Activated naive CD8-positive, alpha-beta T cell treated with anti-CD3 and anti-CD28 coated beads, Interleukin-2, amount 10 ng/mL, durations not matched to agents 7 days and 5 days (primary cell): ENCODE data around the gene TPK1. TPM values are rescaled to one million over a fixed set of nuclear protein-coding genes. Genes with fewer than 3 reads are reported as not detected.

Experiments
- ATAC-seq: fragments of 150-1000 bp; cut with Tn5 transposase; one replicate; pipeline ENCODE4 v1.10.0; 2021; ENCODE audit warnings: low read depth, moderate library complexity
- POLR2A ChIA-PET: fragments of 350-600 bp; sonication (Branson Sonifier 250); formaldehyde crosslinking; loops from one replicate; lab custom pipeline; 2021; ENCODE audit warnings: antibody characterized with exemption; lab: Charles Lee
- DNase-seq: peaks from one replicate; pipeline ENCODE4 v3.0.0; 2021
- H3K27ac Mint-ChIP-seq: one replicate; pipeline ENCODE4 v1.8.0; 2022; ENCODE audit warnings: mild to moderate bottlenecking, mixed read lengths
- H3K27me3 Mint-ChIP-seq: one replicate; pipeline ENCODE4 v1.8.0; 2022; ENCODE audit warnings: mild to moderate bottlenecking, moderate library complexity, mixed read lengths
- H3K36me3 Mint-ChIP-seq: one replicate; pipeline ENCODE4 v1.8.0; 2021; ENCODE audit warnings: mild to moderate bottlenecking, mixed read lengths
- H3K4me1 Mint-ChIP-seq: one replicate; pipeline ENCODE4 v1.8.0; 2021; ENCODE audit warnings: mixed read lengths
- H3K4me3 Mint-ChIP-seq: one replicate; pipeline ENCODE4 v1.8.0; 2022; ENCODE audit warnings: mild to moderate bottlenecking, moderate library complexity, mixed read lengths
- H3K9me3 Mint-ChIP-seq: one replicate; pipeline ENCODE4 v1.8.0; 2021; ENCODE audit warnings: mixed read lengths
- total RNA-seq, 2 experiments: library from RNA; stranded (reverse); gene quantifications; one replicate each; pipeline ENCODE4 v1.2.3, GENCODE V29; 2021

TPK1 gene
- total RNA-seq, 2 experiments from 2014 or later, result 17.7 to 21.0 TPM

- H3K36me3 Mint-ChIP-seq, result peaks cover 2% of the 10 kb centered on the region
- no peak for DNase-seq
- peaks cover 6% of the 10 kb centered on the region for H3K9me3 Mint-ChIP-seq
- POLR2A ChIA-PET, result no interaction called here
- ATAC-seq, result peak; percentile 52
- no peaks in the 10 kb centered on the region for H3K27me3 Mint-ChIP-seq
- H3K27ac Mint-ChIP-seq, result no peak overlapping the region
- no peaks in the 10 kb centered on the region for H3K4me1 Mint-ChIP-seq
- H3K4me3 Mint-ChIP-seq, result no peak overlapping the region
Measured at GRCh38 chr7:144668503-144668902, 167.3 kb downstream of the TPK1 start.

- Mint-ChIP-seq H3K27ac (no peak overlapping the region), H3K36me3 (peaks cover 2% of the 10 kb centered on the region), H3K27me3 (no peaks in the 10 kb centered on the region), H3K4me3 (no peak overlapping the region), H3K4me1 (no peaks in the 10 kb centered on the region), H3K9me3 (peaks cover 6% of the 10 kb centered on the region)
- ATAC-seq (no peak), DNase-seq (no peak)
- POLR2A ChIA-PET, result no interaction called here
Measured at GRCh38 chr7:144665689-144666381, 170.0 kb downstream of the TPK1 start.

GRCh38 chr7:144659211-144659610, 176.6 kb downstream of the TPK1 start:
- H3K36me3 Mint-ChIP-seq, result no peaks in the 10 kb centered on the region
- no peak overlapping the region for H3K4me3 Mint-ChIP-seq
- peaks cover 7% of the 10 kb centered on the region for H3K4me1 Mint-ChIP-seq
- no peaks in the 10 kb centered on the region for H3K27me3 Mint-ChIP-seq
- no peak for DNase-seq
- POLR2A ChIA-PET, result no interaction called here
- ATAC-seq, result no peak
- H3K27ac Mint-ChIP-seq, result no peak overlapping the region
- H3K9me3 Mint-ChIP-seq, result no peaks in the 10 kb centered on the region

GRCh38 chr7:144656965-144657517, 178.8 kb downstream of the TPK1 start:
- Mint-ChIP-seq H3K9me3 (no peaks in the 10 kb centered on the region), H3K27me3 (no peaks in the 10 kb centered on the region), H3K4me3 (no peak overlapping the region), H3K36me3 (no peaks in the 10 kb centered on the region), H3K4me1 (peaks cover 9% of the 10 kb centered on the region), H3K27ac (no peak overlapping the region)
- no peak for ATAC-seq
- no peak for DNase-seq
- POLR2A ChIA-PET, result no interaction called here

GRCh38 chr7:144653449-144653848, 182.4 kb downstream of the TPK1 start:
- Mint-ChIP-seq H3K27me3 (no peaks in the 10 kb centered on the region), H3K36me3 (peaks cover 6% of the 10 kb centered on the region), H3K9me3 (peaks cover 2% of the 10 kb centered on the region), H3K4me3 (no peak overlapping the region), H3K4me1 (peaks cover 9% of the 10 kb centered on the region), H3K27ac (no peak overlapping the region)
- DNase-seq, result no peak
- ATAC-seq, result no peak
- POLR2A ChIA-PET, result no interaction called here

GRCh38 chr7:144650439-144650838, 185.4 kb downstream of the TPK1 start:
- H3K4me3 Mint-ChIP-seq, result no peak overlapping the region
- no peaks in the 10 kb centered on the region for H3K27me3 Mint-ChIP-seq
- DNase-seq (no peak), ATAC-seq (no peak)
- H3K9me3 Mint-ChIP-seq, result peaks cover 2% of the 10 kb centered on the region
- peaks cover 14% of the 10 kb centered on the region for H3K36me3 Mint-ChIP-seq
- H3K27ac Mint-ChIP-seq, result no peak overlapping the region
- POLR2A ChIA-PET, result no interaction called here
- H3K4me1 Mint-ChIP-seq, result peaks cover 2% of the 10 kb centered on the region

- H3K27me3 Mint-ChIP-seq, result no peaks in the 10 kb centered on the region
- ATAC-seq (no peak), DNase-seq (no peak)
- H3K9me3 Mint-ChIP-seq, result peaks cover 2% of the 10 kb centered on the region
- POLR2A ChIA-PET, result no interaction called here
- no peak overlapping the region for H3K4me3 Mint-ChIP-seq
- peaks cover 14% of the 10 kb centered on the region for H3K36me3 Mint-ChIP-seq
- H3K27ac Mint-ChIP-seq, result no peak overlapping the region
- peaks cover 2% of the 10 kb centered on the region for H3K4me1 Mint-ChIP-seq
Measured at GRCh38 chr7:144649120-144649519, 186.7 kb downstream of the TPK1 start.

- H3K27ac Mint-ChIP-seq, result no peak overlapping the region
- DNase-seq (no peak), ATAC-seq (no peak)
- no peaks in the 10 kb centered on the region for H3K27me3 Mint-ChIP-seq
- H3K4me1 Mint-ChIP-seq, result no peaks in the 10 kb centered on the region
- no peak overlapping the region for H3K4me3 Mint-ChIP-seq
- POLR2A ChIA-PET, result no interaction called here
- H3K36me3 Mint-ChIP-seq, result no peaks in the 10 kb centered on the region
- no peaks in the 10 kb centered on the region for H3K9me3 Mint-ChIP-seq
Measured at GRCh38 chr7:144641389-144642044, 194.3 kb downstream of the TPK1 start.

- ATAC-seq (no peak), DNase-seq (no peak)
- H3K36me3 Mint-ChIP-seq, result peaks cover 5% of the 10 kb centered on the region
- H3K9me3 Mint-ChIP-seq, result peaks cover 8% of the 10 kb centered on the region
- H3K27ac Mint-ChIP-seq, result no peak overlapping the region
- no peaks in the 10 kb centered on the region for H3K4me1 Mint-ChIP-seq
- POLR2A ChIA-PET, result no interaction called here
- no peaks in the 10 kb centered on the region for H3K27me3 Mint-ChIP-seq
- H3K4me3 Mint-ChIP-seq, result no peak overlapping the region
Measured at GRCh38 chr7:144632724-144633123, 203.1 kb downstream of the TPK1 start.

- POLR2A ChIA-PET, result no interaction called here
- Mint-ChIP-seq H3K36me3 (peaks cover 5% of the 10 kb centered on the region), H3K27ac (no peak overlapping the region), H3K4me1 (no peaks in the 10 kb centered on the region), H3K4me3 (no peak overlapping the region), H3K9me3 (peaks cover 8% of the 10 kb centered on the region), H3K27me3 (no peaks in the 10 kb centered on the region)
- ATAC-seq, result no peak
- DNase-seq, result no peak
Measured at GRCh38 chr7:144629598-144629997, 206.3 kb downstream of the TPK1 start.

GRCh38 chr7:144629011-144629410, 206.8 kb downstream of the TPK1 start:
- ATAC-seq, result no peak
- H3K4me1 Mint-ChIP-seq, result no peaks in the 10 kb centered on the region
- no peaks in the 10 kb centered on the region for H3K27me3 Mint-ChIP-seq
- peaks cover 8% of the 10 kb centered on the region for H3K9me3 Mint-ChIP-seq
- H3K36me3 Mint-ChIP-seq, result peaks cover 5% of the 10 kb centered on the region
- no peak for DNase-seq
- no peak overlapping the region for H3K27ac Mint-ChIP-seq
- no peak overlapping the region for H3K4me3 Mint-ChIP-seq
- POLR2A ChIA-PET, result no interaction called here

- no peak for DNase-seq
- no peak for ATAC-seq
- Mint-ChIP-seq H3K36me3 (peaks cover 5% of the 10 kb centered on the region), H3K27ac (no peak overlapping the region), H3K9me3 (peaks cover 8% of the 10 kb centered on the region), H3K4me1 (no peaks in the 10 kb centered on the region), H3K4me3 (no peak overlapping the region), H3K27me3 (no peaks in the 10 kb centered on the region)
- POLR2A ChIA-PET, result no interaction called here
Measured at GRCh38 chr7:144628176-144628575, 207.7 kb downstream of the TPK1 start.

GRCh38 chr7:144622745-144623144, 213.1 kb downstream of the TPK1 start:
- POLR2A ChIA-PET, result no interaction called here
- DNase-seq (no peak), ATAC-seq (no peak)
- H3K36me3 Mint-ChIP-seq, result peaks cover 14% of the 10 kb centered on the region
- H3K27me3 Mint-ChIP-seq, result no peaks in the 10 kb centered on the region
- peaks cover 4% of the 10 kb centered on the region for H3K9me3 Mint-ChIP-seq
- no peaks in the 10 kb centered on the region for H3K4me1 Mint-ChIP-seq
- H3K4me3 Mint-ChIP-seq, result no peak overlapping the region
- no peak overlapping the region for H3K27ac Mint-ChIP-seq

- DNase-seq (no peak), ATAC-seq (no peak)
- no peaks in the 10 kb centered on the region for H3K27me3 Mint-ChIP-seq
- no peak overlapping the region for H3K4me3 Mint-ChIP-seq
- H3K36me3 Mint-ChIP-seq, result no peaks in the 10 kb centered on the region
- no peak overlapping the region for H3K27ac Mint-ChIP-seq
- H3K9me3 Mint-ChIP-seq, result no peaks in the 10 kb centered on the region
- H3K4me1 Mint-ChIP-seq, result no peaks in the 10 kb centered on the region
- POLR2A ChIA-PET, result no interaction called here
Measured at GRCh38 chr7:144606261-144606660, 229.6 kb downstream of the TPK1 start.
